ENCODE data around the gene TUBG1.

TUBG1 gene

DNA sequence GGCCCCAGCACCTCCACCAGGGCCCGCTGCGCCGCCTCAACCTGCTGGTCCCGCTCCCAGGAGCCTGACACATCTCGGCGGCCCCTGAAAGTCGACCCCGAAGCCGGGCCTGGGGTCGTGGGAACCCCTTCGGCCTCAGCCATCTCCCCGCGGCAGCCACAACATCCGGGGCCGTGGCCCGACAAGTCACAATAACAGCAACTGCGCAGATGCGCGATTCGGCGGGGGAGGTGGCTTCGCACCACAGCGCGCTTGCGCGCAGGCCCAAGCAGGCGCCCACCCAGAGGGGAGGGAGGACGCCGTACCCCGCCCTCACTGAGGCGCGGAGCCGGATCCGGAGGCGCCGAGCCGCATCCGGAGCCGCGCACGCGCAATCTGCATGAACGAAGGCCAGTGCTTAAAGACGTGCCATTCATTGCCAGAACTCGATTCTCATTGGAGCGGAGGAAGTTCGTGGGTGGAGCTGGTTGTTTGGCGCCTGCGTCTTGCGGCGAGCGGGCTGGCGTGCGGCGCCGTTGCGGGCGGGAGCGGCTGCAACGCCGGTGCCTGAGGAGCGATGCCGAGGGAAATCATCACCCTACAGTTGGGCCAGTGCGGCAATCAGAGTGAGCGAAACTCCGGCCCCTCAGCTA, at the start of gene TUBG1, which contains the start of gene RETREG3:
TSS of gene TUBG1 (plus strand) at position 502 of the 632 bp plus-strand sequence. CDS start at position 557, 55 bp downstream.
TSS of gene RETREG3 (minus strand) at position 193 of the 632 bp plus-strand sequence. CDS start at position 143, 50 bp downstream.
- in situ Hi-C loops (cut with HindIII; ENCODE audit: low sequenced_read_pairs) = loop anchor here (10.0 kb wide), 1 partner anchor 166 kb away; the partner anchor contains the start of gene VPS25

DNA sequence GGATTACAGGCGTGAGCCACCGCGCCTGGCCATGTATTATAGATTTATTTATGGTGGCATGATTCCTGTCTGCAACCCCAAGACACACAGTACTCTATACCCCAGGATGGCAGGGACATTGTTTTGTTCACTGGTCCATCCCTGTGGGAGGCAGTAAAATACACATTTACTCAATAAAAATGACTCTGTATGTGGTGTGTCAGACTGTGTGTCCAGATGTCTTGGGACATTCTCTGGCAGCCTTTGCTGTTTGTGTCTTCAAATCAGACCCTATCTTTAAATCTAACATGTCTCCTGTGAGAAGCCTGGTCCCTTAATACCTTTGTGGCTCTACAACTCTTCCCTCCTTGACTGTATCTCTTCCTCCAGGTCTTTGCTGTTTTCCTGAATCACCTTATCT, 49.2 kb upstream of the TUBG1 start:
- in situ Hi-C loops (cut with HindIII; ENCODE audit: low sequenced_read_pairs) = no loop called here

DNA sequence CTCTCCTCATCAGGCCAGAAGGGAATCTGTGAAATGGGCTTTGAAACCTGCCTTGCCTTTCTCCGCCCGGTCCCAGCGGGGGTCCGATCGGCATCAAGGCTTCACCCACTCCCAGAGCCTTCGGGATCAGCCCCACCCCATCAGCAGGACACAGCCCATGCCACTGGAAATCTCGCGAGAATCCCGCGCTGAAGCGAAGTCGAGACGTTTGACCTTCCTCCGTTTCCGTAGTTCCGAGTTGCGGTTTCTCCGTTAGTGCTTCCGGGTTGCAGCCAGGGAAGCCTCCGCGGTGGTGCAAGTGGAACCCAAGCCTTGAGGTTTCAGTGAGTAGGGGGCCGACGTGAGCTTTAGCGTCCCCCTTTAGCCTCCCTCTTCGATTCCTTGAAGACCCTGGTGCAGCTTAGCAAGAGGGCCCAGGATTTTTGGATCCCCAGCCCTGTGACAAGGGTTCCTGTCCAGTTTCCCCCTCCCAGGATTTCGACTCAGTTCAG, 47.5 kb upstream of the TUBG1 start, which contains the start of gene COASY:
TSS of gene COASY (plus strand) at position 252 of the 491 bp plus-strand sequence. CDS start 475 bp downstream, outside the sequence.
- in situ Hi-C loops (cut with HindIII; ENCODE audit: low sequenced_read_pairs) = no loop called here

DNA sequence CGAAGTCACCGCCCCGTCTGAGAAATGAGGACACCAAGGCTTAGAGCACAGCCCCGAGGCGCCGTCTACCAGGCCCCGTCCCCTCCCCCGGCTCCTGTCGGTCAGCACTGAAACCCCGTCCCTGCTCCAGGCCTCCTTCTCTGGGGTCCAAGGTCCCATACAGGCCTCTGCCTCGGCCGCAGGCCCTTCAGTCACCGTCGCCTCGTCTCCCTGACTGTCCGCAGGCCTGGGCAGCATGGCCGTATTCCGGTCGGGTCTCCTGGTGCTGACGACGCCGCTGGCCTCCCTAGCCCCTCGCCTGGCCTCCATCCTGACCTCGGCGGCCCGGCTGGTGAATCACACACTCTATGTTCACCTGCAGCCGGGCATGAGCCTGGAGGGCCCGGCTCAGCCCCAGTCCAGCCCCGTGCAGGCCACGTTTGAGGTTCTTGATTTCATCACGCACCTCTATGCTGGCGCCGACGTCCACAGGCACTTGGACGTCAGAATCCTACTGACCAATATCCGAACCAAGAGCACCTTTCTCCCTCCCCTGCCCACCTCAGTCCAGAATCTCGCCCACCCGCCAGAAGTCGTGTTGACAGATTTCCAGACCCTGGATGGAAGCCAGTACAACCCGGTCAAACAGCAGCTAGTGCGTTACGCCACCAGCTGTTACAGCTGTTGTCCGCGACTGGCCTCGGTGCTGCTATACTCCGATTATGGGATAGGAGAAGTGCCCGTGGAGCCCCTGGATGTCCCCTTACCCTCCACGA, 46.9 kb upstream of the TUBG1 start:
- in situ Hi-C loops (cut with HindIII; ENCODE audit: low sequenced_read_pairs) = no loop called here

DNA sequence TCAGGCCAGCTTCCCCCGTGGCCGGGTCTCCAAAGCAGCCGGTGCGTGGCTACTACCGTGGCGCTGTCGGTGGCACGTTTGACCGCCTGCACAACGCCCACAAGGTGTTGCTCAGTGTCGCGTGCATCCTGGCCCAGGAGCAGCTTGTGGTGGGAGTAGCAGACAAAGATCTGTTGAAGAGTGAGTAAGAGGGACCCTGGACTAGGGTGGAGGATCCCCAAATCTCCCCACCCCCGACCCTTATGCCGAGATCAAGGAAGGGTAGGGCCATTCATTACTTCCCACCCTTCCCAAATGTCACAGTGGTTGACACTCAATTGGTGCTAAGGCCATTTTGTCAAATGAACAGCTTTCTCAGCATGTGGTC, 46.4 kb upstream of the TUBG1 start:
- in situ Hi-C loops (cut with HindIII; ENCODE audit: low sequenced_read_pairs) = no loop called here

DNA sequence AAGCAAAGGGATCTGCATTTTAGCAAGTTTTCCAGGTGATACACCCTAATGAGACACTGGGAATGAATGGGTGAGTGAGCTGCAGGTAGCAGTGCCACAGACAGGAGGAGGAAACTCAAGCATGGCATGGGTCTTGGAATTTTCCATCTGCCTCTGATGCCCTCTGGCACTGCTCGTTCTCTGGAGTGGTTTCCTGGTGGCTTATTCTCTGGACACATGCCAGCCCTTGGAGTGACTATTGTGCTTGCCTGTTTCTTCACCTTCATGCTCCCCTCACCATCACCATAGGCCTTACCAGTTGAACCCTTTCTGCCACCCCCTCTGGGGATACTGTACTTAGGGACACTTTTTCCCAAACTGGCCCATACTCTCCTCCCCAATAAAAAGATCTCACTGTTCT, 45.9 kb upstream of the TUBG1 start:
- in situ Hi-C loops (cut with HindIII; ENCODE audit: low sequenced_read_pairs) = no loop called here

DNA sequence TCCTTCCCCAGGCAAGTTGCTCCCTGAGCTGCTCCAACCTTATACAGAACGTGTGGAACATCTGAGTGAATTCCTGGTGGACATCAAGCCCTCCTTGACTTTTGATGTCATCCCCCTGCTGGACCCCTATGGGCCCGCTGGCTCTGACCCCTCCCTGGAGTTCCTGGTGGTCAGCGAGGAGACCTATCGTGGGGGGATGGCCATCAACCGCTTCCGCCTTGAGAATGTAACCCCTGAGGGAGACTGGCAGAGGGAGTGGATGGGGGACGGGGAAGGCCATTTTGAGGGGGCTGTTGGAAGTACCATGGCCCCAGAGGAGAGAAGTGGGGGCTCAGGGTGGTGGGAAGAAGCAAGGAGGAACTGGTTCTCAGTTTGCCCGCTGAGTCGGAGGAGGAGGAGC, 45.5 kb upstream of the TUBG1 start:
- in situ Hi-C loops (cut with HindIII; ENCODE audit: low sequenced_read_pairs) = no loop called here

DNA sequence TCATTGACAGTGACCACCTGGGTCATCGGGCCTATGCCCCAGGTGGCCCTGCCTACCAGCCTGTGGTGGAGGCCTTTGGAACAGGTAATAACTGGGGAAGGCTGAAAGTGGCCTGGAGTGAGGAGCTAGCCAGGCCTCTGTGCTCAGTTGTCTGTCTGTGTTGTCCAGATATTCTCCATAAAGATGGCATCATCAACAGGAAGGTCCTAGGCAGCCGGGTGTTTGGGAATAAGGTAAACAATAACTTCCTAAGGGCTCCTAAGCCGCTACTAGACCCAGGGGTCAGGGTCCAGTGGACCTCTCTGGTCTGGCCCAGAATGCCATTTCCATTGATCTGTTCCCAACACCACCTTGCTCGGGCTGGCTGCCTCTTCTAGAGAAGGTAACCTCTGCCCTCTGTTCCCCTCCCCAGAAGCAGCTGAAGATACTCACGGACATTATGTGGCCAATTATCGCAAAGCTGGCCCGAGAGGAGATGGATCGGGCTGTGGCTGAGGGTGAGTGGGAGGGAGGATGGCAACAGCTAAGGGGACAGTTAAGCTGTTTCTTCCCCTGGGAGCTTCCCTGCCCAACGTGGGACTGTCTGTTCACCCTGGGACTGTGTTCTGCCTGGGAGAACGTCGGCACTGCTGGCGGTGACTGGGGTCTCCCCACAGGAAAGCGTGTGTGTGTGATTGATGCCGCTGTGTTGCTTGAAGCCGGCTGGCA, 44.5 kb upstream of the TUBG1 start:
- in situ Hi-C loops (cut with HindIII; ENCODE audit: low sequenced_read_pairs) = no loop called here

DNA sequence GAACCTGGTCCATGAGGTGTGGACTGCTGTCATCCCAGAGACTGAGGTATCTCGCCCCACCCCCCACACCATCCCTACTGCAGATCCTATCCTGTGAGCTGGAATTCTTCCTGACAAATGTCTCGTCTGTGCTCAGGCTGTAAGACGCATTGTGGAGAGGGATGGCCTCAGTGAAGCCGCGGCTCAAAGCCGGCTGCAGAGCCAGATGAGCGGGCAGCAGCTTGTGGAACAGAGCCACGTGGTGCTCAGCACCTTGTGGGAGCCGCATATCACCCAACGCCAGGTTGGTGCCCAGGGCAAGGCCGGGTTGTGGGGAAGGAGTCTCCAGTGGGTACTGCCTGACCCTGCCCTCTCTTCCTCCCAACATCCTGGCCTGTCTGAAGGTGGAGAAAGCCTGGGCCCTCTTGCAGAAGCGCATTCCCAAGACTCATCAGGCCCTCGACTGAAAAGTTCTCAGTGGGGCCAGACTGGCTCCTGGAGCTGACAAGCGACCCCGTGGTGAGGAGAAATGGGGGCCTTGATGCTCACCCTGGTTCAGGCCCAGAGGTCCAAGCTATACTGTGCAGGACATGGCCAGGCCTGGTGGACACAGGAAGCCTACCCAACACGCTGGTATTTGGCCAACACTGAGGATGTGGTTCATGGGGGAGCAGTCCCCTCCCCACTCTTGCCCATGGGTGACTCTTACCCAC, 43.8 kb upstream of the TUBG1 start:
- in situ Hi-C loops (cut with HindIII; ENCODE audit: low sequenced_read_pairs) = no loop called here

DNA sequence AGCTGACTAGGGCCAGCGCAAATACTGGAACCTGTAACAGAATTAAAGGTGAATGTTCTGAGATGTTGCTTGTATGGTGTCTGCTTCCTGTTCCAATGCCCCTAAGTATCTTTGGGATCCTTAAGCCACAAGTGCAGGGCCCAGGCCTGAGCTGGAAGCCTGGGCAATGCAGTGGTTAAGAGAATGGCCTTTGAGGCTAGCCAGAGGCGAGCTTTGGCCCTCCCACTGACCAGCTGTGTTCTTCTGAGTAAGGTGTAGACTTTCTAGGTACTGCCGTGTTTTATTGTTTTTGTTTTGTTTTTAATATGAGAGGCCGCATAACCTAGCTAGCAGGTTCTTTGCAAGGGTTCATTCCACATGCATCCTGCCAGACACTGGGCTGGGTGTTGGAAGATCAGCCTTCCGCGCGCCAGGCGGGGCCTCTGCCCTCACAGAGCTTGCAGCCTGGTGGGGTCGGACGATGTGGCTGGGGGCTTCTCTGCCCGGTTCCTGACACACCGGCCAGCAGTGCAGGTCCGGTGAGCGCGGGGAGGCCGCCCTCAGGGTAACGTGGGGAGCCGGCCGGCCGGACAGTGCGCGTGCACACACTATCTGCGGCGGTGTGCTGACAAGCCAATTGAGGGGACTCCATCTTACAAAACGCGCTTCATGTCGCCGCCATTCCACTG, 43.1 kb upstream of the TUBG1 start:
- in situ Hi-C loops (cut with HindIII; ENCODE audit: low sequenced_read_pairs) = no loop called here

DNA sequence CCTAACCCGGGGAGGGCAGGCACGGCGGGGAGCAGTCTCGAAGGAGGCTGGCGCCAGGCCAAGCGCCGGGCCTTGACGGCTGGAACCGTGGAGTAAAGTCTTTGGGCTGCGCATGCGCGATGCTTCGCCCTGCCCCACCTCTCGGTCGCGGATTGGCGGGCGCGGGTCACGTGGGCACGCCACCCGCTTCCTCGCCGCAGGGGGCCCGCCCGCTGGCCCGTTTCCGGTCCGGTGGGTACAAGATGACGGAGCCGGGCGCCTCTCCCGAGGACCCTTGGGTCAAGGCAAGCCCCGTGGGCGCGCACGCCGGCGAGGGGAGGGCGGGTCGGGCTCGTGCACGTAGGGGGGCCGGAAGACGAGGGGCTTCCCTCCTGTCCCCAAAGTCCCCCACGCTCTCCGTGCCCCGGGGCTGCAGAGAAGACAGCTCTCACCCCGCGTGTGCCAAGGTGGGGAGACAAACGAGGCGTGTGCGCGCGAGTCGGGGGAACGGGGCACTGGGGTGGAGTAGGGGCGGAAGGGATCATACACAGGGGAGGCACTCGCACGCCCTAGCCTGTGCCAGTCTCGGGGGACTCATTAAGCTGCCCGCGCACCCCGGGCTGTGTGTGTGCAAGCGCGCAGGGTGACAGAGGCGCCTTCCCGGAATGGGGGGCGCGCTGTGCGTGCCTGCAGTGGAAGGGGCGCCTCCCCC, 42.5 kb upstream of the TUBG1 start, which contains the start of gene MLX:
TSS of gene MLX (plus strand) at position 218 of the 691 bp plus-strand sequence. CDS start at position 243, 25 bp downstream.
- in situ Hi-C loops (cut with HindIII; ENCODE audit: low sequenced_read_pairs) = no loop called here

DNA sequence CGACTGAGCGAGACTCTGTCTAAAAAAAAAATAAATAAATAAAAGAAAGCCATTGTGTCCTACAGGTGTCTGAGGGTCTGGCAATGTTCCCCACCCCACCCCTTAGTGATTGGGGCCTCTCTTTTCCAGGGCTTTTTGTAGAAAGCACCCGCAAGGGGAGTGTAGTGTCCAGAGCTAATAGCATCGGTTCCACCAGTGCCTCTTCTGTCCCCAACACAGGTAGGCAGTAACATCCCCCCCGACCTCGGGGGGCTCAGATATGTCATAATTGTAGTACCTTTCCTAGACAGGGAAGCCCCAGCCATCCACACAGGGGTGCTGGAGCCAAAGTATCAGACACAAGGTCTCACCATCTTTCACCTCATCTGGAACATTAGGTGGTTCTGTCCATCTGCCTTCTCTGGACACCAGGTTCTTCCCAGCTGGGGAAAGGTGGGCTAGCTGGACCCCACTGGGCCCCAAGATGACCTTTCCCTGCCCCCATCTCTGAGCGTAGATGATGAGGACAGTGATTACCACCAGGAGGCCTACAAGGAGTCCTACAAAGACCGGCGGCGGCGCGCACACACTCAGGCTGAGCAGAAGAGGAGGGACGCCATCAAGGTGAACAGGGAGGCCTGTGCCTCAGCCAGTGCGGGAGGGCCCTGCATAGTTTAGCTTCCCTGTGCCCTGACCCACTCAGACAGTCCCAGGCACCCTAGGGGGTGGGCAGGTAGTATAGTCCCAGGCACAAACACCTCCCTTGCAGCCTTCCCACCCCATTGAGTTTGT, 41.0 kb upstream of the TUBG1 start:
- in situ Hi-C loops (cut with HindIII; ENCODE audit: low sequenced_read_pairs) = no loop called here

DNA sequence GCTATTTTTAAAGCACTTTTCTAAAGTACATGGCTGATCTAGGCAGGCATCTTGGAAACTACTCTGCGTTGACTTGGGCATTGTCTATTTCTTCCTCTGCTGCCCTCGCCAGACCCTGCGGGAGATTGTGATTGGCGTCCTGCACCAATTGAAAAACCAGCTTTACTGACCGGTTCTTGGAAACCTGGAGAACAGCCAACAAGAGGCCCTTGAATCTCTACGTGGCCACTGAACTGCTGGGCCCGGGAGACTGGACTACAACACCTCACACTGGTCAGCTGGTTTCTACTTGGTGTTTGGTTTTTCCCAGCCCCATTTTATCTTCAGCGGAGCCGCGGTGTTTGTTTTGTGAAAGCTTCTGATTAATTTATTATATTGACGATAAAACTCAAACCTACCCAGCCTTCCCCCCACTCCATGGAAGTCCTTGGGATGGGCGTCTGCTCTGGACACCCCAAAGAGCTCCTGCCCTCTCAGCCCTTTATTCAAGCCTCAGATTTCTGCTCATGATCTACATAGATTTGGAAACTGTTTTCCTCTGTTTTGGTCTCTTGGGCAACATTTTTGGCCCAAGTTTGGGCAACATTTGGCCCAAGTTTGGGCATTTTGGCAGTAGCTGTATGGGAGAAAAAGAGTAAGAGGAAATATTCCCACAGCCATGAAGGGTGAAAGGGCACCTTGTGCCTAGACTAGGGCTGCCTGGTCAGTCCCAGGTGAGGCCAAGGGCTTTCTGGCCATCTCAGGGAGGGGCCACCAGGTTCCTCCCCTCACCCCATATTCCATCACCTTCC, 37.9 kb upstream of the TUBG1 start:
- in situ Hi-C loops (cut with HindIII; ENCODE audit: low sequenced_read_pairs) = no loop called here

DNA sequence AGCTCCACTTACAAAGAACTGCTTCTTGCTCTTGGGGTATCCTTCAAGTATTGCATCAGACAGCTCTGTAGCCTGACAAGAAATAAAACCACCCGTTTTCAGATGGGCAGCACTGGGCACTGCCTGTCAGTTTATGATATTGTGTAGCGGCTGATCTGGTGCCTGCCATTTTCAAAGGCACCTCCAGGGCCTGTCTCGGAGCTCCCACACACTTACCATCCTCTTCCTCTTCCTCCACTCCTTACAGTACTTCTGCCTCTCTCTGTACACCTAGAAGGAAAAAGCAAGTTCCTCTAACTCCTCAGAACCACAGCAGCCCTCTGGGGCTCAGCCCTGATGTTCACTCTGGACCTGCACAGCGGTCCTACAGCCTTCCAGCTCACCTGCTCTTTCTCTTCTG, 36.4 kb upstream of the TUBG1 start:
- in situ Hi-C loops (cut with HindIII; ENCODE audit: low sequenced_read_pairs) = no loop called here

DNA sequence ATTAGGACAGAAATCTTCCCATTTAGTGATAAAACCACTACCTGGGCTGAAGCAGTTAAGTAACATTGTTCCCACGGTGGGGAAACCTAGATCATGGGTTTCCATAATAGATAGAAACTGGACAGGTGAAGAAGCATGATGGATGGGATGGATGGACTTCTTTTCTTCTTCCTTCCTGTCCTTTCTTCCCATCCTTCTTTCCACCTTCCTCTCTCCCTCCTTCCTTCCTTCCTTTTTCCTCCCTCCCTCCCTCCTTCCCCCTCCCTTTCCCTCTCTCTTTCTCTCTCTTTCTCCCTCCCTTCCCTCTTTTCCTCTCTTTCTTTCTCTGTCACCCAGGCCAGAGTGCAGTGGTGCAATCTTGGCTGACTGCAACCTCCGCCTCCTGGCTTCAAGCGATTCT, 35.0 kb upstream of the TUBG1 start:
- in situ Hi-C loops (cut with HindIII; ENCODE audit: low sequenced_read_pairs) = no loop called here

DNA sequence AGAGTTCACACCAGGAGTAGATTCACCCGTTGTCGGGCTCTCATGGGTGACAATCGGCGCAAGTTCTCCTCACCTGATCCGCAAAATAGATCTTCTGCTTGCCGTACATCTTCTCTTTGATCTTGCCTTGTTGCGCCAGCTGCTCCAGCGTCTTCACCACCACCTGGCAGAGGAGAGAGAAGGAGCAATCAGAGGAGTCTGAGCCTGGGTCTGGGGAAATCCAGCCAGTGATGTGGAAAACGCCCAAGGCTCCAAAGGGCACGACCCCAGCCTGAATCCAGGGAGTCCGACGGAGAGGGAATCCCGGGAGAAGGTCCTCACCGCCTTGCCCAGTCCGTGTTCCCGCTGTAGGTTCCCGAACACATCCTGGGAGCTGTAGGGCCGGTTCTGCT, 32.3 kb upstream of the TUBG1 start:
- in situ Hi-C loops (cut with HindIII; ENCODE audit: low sequenced_read_pairs) = no loop called here

DNA sequence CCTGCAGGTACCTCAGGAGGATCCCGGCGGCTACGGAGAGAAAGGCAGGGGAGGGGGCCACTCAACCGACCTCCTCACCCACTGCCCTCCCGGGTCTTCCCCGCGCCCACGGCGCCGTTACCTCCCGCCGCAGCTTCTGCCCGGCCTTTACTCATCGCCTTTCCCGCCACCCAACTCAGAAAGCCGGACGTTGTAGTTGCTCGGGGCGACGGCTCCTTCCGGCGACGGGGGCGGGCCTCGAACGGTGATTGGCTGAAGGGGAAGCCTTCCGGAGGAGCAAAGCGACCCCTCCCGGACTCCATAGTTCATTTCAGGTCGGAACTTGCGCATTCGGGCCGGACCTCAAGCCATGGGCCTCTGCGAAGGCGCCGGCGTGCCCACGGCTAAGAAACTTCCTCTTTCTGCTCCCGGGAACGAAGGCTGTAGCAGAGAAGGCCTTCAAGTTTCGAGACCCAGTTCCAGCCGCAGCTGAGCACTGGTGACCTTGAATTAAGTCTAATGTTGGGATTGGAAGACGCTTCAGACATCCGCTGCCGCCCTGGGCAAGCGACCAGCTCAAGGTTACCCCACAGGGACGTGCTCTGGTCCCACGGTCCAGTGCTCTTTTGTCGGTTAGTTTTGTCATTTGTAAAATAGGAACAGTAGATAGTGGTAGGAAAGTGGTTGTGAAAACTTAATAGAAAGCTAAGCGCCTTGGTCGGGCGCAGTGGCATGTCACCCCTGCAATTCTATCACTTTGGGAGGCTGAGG, 31.8 kb upstream of the TUBG1 start, which contains the start of gene PSMC3IP:
TSS of gene PSMC3IP (minus strand) at position 198 of the 750 bp plus-strand sequence. CDS start at position 155, 43 bp downstream.
- in situ Hi-C loops (cut with HindIII; ENCODE audit: low sequenced_read_pairs) = no loop called here
